ENCODE measurements around the gene RIC8B.

RIC8B gene

DNA sequence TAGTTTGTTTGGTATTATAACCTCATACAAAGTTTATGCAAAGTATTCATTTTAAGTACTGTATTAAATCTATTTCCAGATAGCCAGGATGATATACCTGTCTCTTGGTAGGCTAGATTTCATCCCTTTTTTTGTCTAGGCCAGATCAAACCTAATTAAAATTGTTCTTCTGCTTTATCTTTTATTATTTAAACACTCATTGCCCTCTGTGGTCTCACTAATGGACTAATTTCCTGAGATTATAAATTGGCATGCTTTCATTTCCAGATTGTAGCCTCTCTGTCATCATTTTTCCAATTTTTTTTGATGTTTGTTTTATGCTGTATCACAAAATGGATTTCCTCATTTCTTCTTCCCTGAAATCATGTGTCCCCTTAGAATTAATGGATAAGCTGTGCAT, 95.6 kb downstream of the RIC8B start:
- DNase-seq = no peak

- DNase-seq = no peak
Measured at GRCh38 chr12:106871477-106871876, 97.0 kb downstream of the RIC8B start.

DNA sequence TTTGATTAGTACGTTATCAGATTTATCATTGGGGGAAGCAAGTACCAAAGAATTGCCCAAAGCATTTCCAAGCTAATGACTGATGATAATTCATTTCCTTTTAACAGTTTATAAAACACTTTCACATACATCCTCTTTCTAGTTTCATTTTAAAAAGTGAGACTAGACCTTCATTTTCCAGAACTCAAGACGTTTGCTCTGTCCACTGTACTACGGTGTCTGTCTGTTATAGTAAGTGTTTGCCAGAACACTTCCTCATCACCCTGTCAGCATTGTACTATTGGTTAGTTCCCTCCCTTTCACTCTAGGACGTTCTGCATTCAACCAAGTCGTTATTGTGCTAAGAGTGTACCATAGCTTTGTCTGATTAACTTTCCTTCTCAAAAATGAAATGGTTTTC, 99.5 kb downstream of the RIC8B start:
- DNase-seq = no peak

DNA sequence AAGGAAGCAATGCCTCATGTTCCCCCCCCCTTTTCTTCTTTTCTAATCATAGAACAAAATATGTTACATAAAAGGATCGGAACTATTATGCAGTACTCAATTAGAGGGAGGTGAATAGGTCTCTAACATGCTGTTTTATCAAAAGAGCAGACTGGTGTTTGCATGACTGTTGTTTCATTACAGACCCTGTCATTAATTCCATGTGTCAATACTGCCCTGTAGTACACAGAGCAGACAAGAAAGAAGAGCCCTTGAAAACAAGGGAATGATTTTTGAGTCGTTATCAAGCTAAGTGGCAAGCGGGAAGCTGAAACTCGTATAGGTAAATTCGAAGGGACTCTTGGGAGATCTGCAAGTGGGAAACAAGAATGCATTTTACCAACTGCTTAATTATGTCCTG, 104.3 kb downstream of the RIC8B start:
- DNase-seq = peak; percentile 38

- DNase-seq = no peak
Measured at GRCh38 chr12:106879612-106880011, 105.1 kb downstream of the RIC8B start.

- DNase-seq = no peak
Measured at GRCh38 chr12:106883426-106883825, 108.9 kb downstream of the RIC8B start.

DNA sequence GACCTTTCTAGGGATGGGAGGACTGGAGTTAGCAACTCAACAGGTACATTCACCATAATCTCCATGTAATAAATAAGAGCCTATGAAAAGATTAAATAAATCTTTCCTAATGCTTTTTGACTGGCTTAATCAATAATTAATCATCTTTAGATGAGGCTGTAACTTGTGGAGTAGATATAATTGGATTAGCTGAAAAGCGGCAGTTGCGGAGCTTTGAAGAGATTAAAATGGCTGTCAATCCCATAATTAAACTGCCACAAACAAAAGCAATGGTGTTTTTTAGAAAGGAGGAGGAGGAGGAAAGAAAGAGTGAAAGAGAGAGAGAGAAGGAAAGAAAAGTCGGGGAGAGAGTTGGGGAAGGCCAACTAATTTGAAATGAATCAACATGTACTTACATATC, 110.5 kb downstream of the RIC8B start:
- DNase-seq = peak; percentile 36

DNA sequence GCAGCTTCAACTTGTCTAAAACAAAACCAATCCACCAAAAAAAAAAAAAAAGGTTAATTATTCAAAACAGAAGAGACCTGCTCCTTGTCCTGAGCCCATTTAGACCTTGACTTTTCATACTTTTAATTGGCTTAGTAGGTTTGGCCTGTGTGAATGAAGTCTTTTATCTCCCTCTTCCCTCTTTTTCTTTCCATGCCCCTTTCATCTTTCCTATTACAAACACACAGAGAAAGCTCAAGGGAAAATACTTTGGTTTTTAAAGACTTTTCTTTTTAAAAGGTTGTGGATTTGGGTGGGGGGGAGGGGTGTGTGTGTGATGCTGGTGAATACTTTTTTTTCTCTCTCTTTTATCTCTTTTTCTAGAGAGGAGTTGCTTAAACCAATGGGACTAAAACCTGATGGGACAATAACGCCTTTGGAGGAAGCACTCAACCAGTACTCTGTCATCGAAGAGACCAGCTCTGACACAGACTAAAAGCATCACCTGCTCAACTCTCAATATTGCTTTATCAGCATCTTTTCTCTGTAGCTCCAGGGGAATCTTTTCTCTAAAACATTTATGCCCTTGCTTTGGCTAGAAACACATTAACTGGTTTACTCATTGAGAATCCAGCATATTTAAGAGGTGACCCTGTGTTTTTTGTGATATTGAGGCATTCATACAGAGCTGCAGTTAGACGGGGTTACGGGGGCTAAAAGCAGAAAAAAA, 111.2 kb downstream of the RIC8B start:
- DNase-seq = no peak

- DNase-seq = no peak
Measured at GRCh38 chr12:106886932-106887331, 112.5 kb downstream of the RIC8B start.

DNA sequence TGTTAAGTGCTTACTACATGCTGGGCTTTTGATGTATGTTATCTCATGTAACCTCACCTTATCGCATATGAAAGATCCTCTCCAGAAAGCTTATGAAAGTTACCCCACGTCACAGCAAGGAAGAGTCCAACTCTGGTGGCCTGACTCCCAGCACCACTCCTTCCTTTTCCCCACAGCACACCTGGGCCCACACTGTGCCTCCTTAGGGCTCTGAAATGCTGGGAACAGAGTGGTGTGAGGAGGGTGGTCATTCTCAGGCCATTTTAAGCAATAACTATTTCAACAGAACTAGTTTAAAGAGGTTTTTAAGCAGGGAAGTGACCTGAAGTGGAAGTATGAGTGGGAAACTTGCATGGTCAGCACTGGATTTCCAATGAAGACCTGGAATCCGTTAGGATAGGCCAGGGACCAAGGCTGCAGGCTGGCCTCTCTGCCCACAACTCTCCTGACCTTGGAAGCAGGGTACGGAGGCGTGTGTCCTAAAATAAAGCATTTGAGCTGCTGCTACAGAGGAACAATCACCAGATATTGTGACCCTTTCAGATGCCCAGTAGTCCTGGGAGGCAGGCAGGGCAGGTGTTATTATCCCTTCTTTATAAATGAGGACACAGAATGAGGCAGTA, 114.0 kb downstream of the RIC8B start:
- no peak for DNase-seq

DNA sequence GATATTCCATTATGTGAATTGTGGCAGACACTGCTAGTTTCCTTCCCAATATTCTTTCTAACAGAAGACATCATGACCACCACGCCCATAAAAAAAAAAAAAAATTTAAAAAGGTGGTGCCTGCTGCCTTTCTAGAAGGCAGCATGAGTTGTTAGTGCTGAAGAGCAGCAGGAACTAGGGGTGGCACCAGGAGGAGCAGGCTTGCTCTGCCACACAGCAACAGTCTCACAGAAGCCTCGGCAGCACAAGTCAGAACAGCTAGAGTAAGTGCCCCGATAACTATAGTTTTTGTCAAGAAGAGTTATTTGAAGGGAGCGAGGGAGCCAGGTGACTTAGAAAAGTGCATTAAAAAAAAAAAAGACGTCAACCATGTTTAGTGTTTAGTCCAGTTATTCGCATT, 114.8 kb downstream of the RIC8B start:
- no peak for DNase-seq

DNA sequence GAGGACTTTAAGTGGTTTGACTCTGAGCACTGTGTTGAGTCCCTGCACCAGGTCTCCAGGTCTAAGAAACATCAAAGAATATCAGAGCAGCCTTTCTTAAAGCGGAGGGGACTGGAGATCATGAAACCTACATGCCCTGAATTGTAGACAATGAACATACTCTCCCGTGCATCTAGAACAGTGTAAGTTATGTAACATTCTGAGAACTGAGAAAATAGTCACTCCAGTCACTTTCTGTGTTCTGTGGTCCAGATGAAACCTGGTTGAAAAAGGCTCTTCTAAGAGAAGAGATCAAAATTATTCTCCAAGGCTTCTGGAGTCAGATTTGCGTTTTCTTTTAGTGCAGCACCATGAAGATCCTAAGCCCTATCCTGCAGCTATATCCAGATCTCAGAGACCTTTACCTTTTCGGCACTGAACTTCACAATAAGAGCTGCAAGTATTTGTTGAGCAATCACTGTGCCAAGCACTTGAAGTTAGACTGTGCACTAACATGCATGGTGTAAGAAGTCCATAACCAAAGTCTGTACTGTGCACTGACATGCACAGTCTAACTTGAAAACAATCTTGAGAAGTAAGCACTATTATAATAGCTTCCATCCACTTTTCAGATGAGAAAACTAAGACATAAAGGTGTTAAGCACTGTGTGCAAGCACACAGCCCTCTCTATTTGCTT, 115.6 kb downstream of the RIC8B start:
- no peak for DNase-seq

GRCh38 chr12:106892075-106892474, 117.6 kb downstream of the RIC8B start:
- DNase-seq = no peak

- no peak for DNase-seq
Measured at GRCh38 chr12:106893451-106893850, 119.0 kb downstream of the RIC8B start.

GRCh38 chr12:106894774-106895173, 120.3 kb downstream of the RIC8B start:
- no peak for DNase-seq

- DNase-seq = no peak
Measured at GRCh38 chr12:106896603-106897002, 122.1 kb downstream of the RIC8B start.

DNA sequence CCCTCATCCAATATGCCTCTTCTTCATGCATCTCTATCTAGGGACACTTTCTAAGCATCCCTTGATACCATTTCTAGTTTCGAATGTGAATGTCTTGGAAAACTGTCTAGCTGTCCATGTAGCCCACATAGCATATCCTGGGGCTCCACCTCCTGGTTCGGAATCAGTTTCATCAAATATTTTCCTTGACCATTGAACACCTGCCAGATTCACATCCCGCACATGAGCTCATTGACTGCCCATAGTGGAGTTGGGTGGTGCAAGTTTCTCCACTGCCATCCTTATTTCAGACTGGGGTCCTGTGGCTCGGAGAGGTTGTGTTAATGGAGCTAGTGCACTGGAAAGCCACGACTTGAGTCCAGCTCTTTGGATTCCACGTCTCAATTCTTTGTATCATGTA, 122.6 kb downstream of the RIC8B start:
- no peak for DNase-seq

- DNase-seq = peak; percentile 75
Measured at GRCh38 chr12:106897981-106898901, 123.8 kb downstream of the RIC8B start.

GRCh38 chr12:106900554-106900953, 126.1 kb downstream of the RIC8B start:
- DNase-seq = no peak

DNA sequence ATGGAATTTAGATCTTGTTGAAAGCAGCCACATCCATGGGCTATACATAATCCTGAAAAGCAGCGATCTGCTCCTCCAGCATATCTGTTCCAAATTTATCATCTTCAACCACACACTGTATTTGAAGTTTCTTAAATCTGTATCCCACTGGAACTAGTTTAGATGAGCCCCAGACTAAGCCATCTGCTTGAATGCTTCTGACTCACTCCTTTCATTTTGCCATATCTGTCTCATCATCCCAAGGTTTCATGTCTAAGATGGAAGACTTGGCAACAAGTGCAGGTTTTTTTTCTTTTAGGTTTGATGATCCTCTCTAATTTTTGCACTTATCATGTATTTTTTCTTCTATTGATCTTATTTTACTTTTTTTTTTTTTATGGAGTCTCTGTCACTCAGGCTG, 126.8 kb downstream of the RIC8B start:
- DNase-seq = no peak

DNA sequence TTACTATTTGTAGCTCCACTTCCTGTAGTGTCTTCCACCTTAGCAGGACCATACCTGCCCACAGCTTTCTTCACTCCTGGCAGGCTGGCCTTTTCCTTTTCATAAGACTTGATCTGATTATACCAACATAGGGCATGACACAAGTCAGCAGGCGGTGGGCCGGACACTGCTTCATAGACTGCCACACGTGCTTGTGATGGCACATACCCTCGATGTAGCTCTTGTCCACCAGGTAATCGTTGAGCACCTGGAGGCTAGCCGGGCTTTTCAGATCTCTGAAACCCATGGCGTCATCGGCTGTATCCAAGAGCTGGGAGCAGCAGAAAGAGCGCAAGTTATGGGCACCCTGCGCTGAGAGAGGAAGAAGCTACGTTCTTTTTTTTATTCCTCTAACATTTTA, 127.6 kb downstream of the RIC8B start:
- DNase-seq = no peak

DNA sequence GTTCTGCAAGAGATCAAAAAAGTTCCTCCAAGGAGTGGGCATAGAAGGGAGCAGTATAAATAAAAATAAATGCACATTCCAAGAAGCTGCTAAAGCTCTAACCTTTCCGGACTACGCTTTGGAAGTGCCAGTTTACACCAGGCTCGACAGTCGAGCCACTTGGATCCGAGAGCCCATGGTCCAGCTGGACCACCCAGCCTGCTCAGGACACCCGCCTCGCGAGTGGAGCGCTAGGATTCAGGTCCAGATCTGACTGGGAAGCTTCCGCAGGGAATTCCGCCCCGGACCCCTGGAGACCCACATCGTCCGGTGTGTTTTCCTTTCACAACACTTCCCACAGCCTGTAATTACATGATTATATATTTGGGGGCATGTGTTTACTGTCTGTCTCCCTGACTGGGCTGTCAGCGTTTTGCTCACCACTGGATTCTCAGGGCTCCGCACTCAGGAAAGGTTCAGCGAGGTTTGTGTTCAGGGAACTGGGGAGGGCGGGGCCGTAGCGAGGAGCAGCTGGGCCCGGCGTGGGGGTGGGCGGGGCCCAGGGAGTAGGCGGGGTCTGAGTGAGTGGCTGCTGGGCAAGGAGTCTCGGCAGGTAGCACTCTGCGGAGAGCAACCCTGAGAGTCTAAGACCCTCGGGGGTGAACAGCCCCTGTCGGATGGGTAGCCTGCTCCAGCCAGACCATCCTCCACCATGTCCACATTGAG, 128.9 kb downstream of the RIC8B start:
- DNase-seq = peak; percentile 82

GRCh38 chr12:106906715-106907114, 132.2 kb downstream of the RIC8B start:
- no peak for DNase-seq

All from retina (tissue), 1 donor.